ENCODE results near the gene KCNQ1.

Gene KCNQ1

DNA sequence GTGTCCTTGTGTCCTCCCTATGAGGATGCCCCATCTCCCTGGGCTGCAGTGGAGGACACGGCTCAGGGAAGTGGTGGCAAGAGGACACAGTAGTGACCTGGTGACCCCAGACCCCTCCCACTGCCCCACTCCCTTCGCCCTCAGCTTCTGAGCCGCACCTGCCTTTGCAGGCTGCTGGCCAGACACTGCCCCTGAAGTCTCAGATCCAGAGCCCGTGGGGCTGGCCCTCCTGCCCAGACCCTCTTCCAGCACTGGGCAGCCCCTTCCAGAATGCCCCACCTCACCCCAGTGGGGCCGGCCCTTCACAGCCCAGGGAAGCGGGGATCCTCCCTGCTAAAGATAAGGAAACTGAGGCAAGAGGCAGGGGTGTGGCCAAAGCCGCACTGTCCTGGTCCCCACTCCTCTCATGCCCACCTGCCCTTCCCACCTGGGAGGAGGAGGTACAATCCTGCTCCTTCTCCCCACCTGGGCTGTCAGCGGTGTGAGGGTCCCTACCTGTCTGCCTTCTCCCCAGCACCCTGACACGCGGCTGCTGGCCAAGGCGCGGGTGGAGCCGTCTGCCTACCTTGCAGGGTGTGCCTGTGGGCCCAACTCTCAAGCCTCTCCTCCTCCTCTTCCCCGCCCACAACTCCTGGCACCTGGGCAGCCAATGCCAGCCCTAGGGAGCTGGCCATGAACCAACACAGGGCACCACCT is 17.8 kb upstream of the KCNQ1 start:
- TF ChIP-seq, protein P1, sequence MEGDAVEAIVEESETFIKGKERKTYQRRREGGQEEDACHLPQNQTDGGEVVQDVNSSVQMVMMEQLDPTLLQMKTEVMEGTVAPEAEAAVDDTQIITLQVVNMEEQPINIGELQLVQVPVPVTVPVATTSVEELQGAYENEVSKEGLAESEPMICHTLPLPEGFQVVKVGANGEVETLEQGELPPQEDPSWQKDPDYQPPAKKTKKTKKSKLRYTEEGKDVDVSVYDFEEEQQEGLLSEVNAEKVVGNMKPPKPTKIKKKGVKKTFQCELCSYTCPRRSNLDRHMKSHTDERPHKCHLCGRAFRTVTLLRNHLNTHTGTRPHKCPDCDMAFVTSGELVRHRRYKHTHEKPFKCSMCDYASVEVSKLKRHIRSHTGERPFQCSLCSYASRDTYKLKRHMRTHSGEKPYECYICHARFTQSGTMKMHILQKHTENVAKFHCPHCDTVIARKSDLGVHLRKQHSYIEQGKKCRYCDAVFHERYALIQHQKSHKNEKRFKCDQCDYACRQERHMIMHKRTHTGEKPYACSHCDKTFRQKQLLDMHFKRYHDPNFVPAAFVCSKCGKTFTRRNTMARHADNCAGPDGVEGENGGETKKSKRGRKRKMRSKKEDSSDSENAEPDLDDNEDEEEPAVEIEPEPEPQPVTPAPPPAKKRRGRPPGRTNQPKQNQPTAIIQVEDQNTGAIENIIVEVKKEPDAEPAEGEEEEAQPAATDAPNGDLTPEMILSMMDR (IDR thresholded peaks at IDR 0.05; ENCODE audit: low read depth, low read length) = no peak
- H3K4me3 ChIP-seq (ENCODE audit: low read depth, low read length) = no peak overlapping the region

DNA sequence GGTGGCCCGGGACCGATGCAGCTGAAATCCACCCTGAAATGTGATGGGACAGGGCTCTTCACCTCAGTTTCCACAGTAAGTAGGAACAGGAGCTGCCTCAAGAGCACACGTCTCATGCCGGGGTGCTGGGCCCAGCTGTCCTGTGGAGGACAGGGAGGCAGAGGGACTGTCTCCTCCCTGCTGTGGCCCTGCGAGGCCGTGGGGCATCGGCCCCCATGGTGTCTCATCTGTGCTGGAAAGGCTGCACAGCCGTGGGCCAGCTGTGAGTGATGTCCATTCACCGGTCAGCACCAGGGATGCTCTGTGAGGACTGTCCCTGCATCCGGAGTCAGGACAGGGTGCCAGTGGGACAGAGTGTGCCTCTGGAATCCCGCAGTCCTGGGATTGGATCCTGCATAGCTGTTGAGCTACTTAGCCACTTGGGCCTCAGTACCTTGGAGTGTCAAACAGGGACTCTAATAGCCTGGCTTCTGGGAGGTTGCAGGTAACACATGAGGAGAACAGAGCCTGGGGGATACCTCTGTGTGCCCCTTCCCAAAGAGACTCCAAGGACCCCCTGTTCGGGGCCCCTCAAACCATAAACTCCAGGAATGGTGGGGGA is 17.0 kb upstream of the KCNQ1 start:
- H3K4me3 ChIP-seq (ENCODE audit: low read depth, low read length) = no peak overlapping the region
- TF ChIP-seq, protein P1 (IDR thresholded peaks at IDR 0.05; ENCODE audit: low read depth, low read length) = no peak

GRCh38 chr11:2428322-2428795 is 16.4 kb upstream of the KCNQ1 start:
- H3K4me3 ChIP-seq (ENCODE audit: low read depth, low read length) = no peak overlapping the region
- TF ChIP-seq, protein P1 (IDR thresholded peaks at IDR 0.05; ENCODE audit: low read depth, low read length) = peak; percentile 84

- H3K4me3 ChIP-seq (ENCODE audit: low read depth, low read length) = no peak overlapping the region
Observed at GRCh38 chr11:2431395-2431794, 13.4 kb upstream of the KCNQ1 start.

GRCh38 chr11:2432171-2432621 is 12.6 kb upstream of the KCNQ1 start:
- TF ChIP-seq, protein P1 (IDR thresholded peaks at IDR 0.05; ENCODE audit: low read depth, low read length) = no peak
- H3K4me3 ChIP-seq (ENCODE audit: low read depth, low read length) = no peak overlapping the region

More at GRCh38 chr11:2431395-2431794, 13.4 kb upstream of the KCNQ1 start:
- TF ChIP-seq, protein P1 (IDR thresholded peaks at IDR 0.05; ENCODE audit: low read depth, low read length) = no peak

GRCh38 chr11:2432628-2433071 is 12.2 kb upstream of the KCNQ1 start:
- H3K4me3 ChIP-seq (ENCODE audit: low read depth, low read length) = no peak overlapping the region
- TF ChIP-seq, protein P1 (IDR thresholded peaks at IDR 0.05; ENCODE audit: low read depth, low read length) = no peak
